Activated CD4-positive, alpha-beta T cell treated with anti-CD3 and anti-CD28 coated beads for 4 hours (primary cell): ENCODE measurements around the gene PICALM.
"Not testable (repeated sequence)": the region's sequence is repeated elsewhere in the genome, so short reads cannot be mapped to it uniquely, and the experiment has no call there.

Experiments
- DNase-seq, 2 donors: peaks; one replicate each; pipeline ENCODE4 v3.0.0-alpha.2; 2020

The PICALM gene, protein sequence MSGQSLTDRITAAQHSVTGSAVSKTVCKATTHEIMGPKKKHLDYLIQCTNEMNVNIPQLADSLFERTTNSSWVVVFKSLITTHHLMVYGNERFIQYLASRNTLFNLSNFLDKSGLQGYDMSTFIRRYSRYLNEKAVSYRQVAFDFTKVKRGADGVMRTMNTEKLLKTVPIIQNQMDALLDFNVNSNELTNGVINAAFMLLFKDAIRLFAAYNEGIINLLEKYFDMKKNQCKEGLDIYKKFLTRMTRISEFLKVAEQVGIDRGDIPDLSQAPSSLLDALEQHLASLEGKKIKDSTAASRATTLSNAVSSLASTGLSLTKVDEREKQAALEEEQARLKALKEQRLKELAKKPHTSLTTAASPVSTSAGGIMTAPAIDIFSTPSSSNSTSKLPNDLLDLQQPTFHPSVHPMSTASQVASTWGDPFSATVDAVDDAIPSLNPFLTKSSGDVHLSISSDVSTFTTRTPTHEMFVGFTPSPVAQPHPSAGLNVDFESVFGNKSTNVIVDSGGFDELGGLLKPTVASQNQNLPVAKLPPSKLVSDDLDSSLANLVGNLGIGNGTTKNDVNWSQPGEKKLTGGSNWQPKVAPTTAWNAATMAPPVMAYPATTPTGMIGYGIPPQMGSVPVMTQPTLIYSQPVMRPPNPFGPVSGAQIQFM

GRCh38 chr11:86068951-86069407 is at the start of gene PICALM:
TSS of gene PICALM (minus strand) at chr11:86069084. CDS start at chr11:86068780, 304 bp downstream.
- peak; percentile 95 to 96 for DNase-seq

GRCh38 chr11:86118253-86118652 is 49.4 kb upstream of the PICALM start:
- DNase-seq: no peak

DNA sequence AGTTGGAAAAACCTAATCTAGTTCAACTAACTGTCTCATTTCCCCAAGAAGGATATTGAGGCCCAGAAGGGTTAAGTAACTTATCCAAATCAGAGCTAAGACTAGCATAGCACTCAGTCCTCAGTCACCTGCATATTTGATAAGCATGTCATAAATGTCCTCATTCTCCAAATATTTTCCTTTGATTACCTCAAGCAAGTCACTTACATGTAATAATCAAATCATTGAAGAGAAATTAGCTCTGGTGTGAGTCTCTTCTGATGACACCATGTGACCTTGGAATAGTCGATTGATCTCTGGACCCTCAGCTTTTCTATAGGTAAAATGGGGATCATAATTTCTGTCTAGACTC is 48.8 kb upstream of the PICALM start:
- DNase-seq: no peak

DNA sequence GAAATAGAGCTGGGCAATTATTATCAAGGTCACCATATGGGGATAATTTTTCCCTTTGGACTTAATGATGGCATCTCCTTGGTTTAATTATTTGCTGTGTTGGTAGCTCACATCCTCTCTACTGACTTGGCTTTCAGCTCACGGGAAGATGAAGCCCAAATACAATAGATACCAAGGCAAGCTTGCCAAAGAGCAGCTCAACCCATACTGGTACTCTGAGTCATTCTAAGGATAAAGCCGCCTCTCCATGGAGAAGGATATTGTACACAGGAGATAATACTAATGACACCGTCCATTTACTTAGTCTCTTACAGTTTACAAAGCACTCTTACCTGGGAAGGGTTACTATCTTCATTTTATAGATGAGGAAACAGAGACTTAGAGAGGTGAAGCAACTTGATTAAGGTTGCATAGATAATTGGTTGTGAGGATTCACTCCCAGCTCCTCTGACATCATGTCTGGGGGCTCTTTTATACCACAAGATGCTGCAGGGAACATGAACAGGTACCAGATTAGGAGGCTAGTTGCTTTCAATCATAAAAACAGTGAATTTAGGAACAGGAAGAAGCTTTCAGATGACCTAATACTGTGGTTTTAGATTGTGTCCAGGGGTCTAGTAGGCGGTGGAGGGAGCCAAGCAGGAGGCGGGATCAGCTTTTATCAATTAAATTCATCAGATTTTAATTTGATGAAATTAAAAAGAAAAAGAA is 48.3 kb upstream of the PICALM start:
- no peak for DNase-seq

- peak; percentile 26 to 29 for DNase-seq
Observed at GRCh38 chr11:86116386-86116726, 47.5 kb upstream of the PICALM start.

DNA sequence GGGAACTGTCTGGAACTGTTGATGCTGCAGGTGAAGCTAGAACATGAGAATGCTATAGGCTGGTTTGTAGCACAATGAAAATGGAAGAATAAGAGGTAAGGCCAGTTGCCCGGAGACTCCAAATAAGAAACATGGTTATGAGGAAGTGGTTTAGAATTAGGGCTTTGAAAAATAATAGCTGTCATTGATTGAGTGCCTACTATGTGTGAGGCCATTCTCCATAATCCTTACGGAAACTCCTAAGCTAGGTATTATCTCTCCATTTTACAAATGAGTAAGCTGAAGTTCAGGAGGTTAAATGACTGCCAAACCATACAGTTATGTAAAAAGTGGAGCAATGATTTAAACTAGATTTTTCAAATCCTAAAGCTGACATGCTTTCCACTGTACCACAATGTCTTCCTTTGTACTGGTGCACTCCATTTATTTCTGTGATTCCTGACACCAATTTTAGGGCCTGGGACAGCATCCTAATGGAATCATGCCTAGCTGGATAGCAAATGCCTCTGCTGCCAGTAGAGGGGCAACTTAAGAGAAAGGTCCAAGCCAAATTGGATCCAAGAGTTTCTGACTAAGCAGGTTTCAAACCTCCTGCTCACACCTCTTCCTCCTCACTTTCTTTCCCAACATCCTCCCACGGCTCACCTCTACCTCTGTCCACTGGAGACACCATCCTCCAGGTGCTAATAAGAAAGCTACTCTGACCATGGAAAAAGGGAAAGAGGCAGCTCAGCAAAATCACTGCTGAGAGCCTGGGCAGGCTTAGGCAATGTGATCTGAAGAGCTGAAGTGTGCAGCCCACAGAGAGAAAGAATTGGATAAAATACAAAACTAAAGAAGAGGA is 46.9 kb upstream of the PICALM start:
- no peak for DNase-seq

GRCh38 chr11:86108890-86109638 is 40.2 kb upstream of the PICALM start:
- no peak for DNase-seq

DNA sequence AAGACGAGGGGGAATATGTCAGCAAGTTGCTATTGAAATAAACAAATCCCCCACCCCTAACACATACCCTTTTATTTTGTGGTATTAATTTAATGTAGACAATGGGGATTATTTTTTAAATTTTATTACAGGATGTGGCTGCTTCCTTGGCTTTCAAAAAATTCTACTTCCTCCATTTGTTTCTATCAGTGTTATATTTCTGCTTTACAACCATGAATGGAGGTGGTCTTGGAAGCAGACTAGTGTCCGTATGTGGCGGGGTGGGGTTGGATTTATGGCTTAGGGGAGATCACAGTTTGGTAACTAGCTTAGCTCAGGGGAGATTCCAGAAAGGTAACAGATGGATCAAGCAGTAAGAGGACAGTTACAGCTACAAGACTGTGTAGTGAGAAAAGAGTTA is 39.3 kb upstream of the PICALM start:
- DNase-seq: no peak

- no peak for DNase-seq
Observed at GRCh38 chr11:86106916-86107315, 38.0 kb upstream of the PICALM start.

- not testable (repeated sequence) for DNase-seq
Observed at GRCh38 chr11:86106031-86106430, 37.1 kb upstream of the PICALM start.

GRCh38 chr11:86105601-86106000 is 36.7 kb upstream of the PICALM start:
- DNase-seq: not testable (repeated sequence)

DNA sequence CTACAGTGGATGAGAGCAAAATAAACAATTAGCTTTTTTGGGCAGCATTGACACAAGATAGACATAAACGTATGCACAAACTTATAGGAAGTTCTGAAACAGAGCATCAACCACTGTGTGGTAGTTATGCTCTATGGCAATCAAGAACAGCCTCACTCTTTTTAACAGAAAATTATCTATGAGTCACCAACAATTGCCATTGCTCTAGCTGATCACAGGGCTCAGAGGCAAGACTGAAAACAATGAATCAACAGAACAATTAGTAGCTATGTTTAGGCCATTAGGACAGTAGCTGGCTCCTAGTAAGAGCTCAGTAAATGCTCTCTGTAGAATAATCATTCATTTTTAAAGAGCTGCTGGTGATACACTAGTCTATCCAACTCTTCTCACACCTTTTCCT is 34.9 kb upstream of the PICALM start:
- DNase-seq: no peak

DNA sequence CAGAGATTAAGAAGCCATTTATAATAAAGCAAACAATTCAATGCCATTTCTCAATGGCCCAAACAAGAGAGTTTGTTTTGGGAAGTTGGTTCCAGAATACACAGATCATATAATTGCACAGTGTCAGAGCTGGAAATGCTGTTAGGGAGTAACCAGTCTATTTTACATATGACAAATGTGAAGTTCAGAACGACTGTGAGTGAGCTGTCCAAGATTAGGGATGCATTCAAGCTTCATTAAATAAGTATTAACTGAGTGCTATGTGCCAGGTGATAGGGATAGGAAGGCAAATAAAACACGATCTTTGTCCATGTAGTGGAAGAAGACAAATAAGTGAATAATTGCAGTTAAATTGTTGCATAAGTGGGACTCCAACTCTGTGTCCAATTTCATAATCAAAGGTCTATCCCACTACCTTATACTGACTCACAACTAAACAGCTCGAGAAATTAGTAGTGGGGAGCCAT is 33.1 kb upstream of the PICALM start:
- no peak for DNase-seq

DNA sequence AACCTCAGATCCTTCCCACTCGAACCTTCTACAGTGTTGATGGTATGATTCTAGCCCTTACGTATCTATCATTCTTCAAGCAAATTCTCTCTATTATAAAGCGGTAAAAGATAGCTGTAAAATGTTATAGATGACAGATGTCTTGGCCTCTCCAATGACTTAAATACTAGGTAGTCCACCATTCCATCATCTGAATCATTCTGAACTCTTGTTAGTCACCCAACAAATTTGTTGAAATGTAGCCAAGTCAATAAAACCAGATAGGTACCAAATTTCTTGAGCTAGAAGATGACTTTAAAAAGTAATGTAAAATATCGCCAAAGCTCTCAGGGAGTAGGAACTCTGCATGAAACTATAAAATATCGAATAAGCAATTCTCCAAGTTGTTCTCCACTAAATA is 32.6 kb upstream of the PICALM start:
- no peak for DNase-seq

- DNase-seq: no peak
Observed at GRCh38 chr11:86099874-86100273, 31.0 kb upstream of the PICALM start.

DNA sequence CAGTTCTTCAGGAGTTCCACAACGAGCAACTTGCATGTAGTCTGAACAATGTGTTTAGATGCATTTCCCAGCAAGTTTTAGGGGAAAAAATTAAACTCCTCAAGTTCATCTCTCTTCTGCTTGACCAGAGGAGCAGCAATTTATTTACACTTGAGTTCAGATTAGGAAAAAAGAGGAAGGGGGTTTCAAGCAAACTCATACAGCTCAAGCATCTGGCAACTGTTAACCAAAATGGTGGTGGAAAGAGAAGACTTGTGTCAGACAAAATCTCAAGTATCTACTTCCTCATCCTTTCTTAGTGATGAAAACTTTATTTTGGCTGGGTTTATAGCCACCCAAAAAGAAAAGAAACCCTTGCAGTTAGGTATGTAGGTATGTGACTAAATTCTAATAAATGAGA is 29.1 kb upstream of the PICALM start:
- DNase-seq: no peak

DNA sequence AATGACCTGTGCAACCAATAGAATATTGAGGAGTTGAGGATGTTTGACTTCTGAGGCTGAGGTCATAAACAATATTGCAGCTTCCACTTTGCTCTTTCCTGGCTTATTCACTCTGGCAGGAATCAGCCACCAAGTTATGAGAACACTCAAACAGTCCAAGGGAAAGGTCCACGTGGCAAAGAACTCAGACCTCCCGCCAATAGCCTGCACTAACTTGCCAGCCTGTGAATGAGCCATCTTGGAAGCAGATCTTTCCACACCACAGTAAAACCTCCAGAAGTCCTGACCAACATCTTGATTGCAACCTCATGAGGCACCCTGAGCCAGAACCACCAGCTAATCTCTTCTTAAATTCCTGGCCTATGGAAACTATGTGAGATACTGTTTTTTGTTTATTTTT is 22.7 kb upstream of the PICALM start:
- no peak for DNase-seq

GRCh38 chr11:86091086-86091485 is 22.2 kb upstream of the PICALM start:
- DNase-seq: no peak

DNA sequence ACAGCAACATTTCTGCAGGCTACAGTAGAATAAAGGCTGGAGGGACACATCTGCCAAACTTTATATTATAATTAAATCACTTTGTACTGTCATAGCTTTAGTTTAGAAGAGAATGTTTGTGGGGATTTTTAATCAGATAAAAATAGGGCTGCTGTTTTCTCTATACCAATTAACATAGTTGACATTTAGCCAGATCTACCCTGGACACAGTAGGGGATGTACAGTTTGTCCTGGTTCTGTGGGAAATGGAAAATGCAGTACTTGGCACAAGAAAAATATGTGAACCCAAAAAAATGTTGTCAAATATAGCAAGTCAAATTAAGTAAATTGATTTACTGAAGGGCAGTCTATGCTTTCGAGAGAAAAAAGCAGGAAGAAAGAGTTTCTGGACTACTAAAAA is 20.8 kb upstream of the PICALM start:
- no peak for DNase-seq

GRCh38 chr11:86087688-86088087 is 18.8 kb upstream of the PICALM start:
- not testable (repeated sequence) for DNase-seq

- DNase-seq: no peak
Observed at GRCh38 chr11:86087256-86087655, 18.4 kb upstream of the PICALM start.

- DNase-seq: no peak
Observed at GRCh38 chr11:86081455-86081854, 12.6 kb upstream of the PICALM start.
